HG02642 (cell line): ENCODE data around the gene TM9SF3.

ENCODE experiments used
- ATAC-seq: cut with Tn5 transposase; IDR thresholded peaks from one replicate; pipeline ENCODE4 v1.9.1; 2021; ENCODE audit warnings: mild to moderate bottlenecking; ENCODE audit not compliant: unreplicated experiment, poor library complexity

TM9SF3 gene

DNA sequence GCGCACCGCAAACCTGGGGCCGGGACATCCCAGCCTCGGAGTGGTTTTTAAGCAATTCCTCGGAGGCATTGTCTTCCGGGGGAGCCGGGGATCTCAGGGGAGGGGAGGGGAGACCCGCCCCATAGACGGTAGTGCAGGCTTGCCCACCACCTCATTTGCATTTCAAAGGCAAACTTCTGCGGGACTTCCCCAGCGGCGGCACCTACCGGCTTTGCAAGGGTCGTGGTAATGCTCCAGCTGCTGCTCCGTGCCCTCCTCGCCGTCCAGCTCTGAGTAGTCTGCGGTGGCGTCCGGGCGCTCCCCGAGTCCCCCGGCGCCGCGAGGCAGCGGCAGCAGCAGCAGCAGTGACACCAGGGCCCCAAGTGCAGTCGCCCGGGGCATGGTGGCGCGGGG lies 73.5 kb downstream of the TM9SF3 start:
- ATAC-seq = peak; percentile 51

DNA sequence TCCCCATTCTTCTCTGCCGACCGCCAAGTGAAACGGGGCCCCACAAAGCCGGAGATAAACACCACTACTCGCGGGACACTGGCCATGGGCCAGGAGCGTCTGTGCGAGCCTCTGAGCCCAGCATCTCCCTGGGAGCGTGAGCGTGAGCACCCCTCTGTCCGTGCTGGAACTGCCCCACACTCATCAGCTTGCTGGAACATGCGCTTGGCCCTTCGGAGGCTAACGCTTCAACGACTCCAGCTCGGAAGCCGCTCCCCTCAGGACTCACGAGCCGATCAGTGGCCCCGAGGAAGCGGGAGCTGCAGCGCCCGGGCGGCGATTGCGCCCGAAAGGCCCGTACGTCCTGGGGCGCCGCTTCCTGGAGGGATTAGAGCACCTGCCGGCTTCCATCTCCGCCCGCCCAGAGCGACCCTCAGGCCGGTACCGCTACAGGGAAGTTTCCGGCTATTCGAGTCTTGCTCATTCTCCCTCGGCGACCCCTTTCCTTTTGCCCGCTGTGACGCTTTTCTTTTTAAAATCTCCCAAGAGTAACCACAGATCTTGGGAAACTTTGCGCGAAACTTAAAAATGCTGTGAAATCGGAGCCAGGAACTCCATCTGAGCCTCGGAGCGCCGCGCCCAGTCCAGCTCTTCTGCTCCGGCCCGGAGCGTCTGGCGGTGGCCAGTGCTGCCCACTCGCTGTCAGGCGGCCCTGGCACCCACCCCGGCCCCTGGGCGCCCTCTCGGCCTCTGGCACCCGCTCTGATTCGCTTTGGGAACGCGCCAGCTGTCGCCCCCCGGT lies 74.1 kb downstream of the TM9SF3 start:
- no peak for ATAC-seq

DNA sequence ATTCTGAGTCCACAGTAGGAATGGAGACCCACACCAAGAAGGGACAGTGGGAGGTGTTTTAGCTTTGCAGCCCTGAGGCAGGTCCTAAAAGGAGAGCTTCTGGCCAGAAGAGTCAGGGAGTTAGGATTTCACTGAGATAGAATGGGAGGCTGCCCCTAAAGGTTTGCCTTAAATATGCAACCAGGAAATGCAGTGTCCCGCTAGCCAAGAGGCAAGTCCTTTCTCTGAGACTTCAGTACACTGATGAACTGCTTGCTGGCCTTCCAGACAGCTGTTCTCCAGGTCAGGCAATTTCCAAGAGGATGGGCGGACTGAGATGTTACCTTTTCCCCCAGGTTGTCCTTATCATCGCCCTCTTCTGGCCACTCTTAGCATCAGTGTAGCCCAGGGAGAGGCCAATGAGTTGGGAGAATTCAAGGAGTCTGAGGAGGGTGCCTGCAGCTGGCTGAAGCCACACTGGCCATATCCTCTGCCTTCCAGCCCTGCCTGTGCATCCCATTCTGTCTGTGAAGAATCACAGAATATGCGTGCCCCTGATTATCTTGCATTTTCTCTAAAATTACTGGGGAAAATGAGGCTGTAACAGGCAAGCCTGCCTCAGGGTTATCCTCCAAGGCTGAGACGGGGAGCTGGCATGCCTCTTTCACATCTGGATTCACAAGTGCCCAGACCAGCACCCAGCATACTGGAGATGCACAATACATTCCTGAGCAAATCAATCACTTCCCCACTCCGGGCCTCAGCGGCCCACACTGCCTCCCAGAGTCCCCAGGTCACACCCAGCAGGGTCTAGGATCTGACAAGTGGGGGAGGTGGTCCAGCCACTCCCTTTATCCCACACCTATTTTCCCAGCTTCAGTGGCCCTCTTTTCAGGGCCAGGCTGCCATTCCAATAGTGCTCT lies 75.5 kb downstream of the TM9SF3 start:
- no peak for ATAC-seq

DNA sequence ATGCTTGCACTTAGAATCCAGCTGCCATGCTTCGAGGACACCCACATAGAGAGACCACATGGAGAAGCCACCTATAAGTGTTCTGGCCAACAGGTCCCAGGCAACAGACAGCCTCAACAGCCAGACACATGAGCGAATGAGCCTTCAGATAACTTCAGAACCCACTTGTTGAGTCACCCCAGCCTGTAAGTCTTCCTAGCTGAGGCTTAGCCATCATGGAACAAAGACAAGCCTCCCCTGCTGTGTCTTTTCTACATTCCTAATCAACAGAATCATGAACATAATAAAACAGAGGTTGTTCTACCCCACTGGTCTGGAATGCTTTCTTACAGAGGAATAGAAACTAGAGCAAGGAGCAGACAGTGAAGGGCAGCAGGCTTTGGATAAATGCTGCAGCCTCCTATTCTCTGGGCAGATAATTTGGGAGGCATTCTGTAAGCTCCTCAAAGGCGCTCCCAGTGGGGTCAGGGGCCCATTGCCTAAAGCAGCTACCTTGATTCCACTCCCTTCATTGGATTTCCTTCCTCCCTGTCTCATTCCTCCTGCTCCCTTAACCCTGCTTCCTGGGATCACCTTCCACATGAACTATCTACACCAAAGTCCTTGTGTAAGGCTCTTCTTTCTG lies 77.7 kb downstream of the TM9SF3 start:
- ATAC-seq = no peak

GRCh38 chr10:96507044-96507443 lies 79.8 kb downstream of the TM9SF3 start:
- no peak for ATAC-seq

DNA sequence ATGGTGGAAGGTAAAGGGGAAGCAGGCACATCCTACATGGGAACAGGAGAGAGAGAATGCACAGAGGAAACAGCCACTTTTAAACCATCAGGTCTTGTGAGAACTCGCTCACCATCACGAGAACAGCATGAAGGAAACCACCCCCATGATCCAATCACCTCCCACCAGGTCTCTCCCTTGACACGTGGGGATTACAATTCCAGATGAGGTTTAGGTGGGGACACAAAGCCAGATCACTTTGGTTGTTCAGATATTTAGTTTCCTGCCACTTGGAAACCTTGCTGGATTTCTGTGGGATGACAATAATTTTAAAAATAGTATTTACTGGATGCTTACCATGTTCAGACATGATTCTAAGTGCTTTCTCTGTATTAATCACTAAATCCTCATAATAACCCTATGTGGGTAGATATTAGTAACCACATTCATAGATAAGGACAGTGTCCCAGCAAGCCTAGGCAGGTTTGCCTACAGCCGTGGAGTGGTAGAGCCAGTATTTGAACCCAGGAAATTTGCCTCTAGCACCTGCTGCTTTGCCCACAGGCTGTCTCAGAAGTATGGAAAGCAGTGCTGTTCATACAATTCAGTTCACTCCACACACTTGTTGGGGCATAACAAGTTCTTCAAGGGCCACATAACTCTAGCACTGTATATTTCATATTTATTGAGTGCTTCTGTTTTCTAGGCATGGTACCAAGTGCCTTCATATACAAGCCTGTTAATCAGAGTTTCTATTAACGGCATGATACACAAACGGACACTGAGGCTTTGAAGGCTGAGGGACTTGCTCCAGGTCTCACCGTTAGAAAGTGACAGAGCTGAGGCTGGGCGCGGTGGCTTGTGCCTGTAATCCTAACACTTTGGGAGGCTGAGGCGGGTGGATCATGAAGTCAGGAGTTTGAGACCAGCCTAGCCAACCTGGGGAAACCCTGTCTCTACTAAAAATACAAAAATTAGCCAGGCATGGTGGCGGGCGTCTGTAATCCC lies 81.4 kb downstream of the TM9SF3 start:
- ATAC-seq = no peak

GRCh38 chr10:96502561-96503282 lies 84.1 kb downstream of the TM9SF3 start:
- no peak for ATAC-seq

- ATAC-seq = no peak
These were observed 84.8 kb downstream of the TM9SF3 start for GRCh38 chr10:96501985-96502384.

- no peak for ATAC-seq
These were observed 86.3 kb downstream of the TM9SF3 start for GRCh38 chr10:96500519-96500918.

DNA sequence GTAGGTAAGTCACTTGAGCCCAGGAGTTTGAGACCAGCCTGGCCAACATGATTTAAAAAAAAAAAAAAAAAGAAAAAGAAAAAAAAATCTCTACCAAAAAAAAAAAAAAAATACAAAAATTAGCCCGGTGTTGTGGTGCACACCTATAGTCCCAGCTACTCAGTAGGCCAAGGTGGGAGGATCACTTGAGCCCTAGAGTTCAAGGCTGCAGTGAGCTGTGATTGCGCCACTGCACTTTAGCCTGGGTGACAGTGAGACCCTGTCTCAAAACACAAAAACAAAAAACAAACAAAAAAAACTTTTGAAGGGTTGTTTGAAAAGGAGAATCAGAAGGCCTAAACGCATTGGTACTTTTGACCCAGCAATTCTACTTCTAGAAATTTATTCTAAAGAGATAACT lies 86.8 kb downstream of the TM9SF3 start:
- ATAC-seq = no peak

GRCh38 chr10:96497391-96497790 lies 89.4 kb downstream of the TM9SF3 start:
- ATAC-seq = no peak

- no peak for ATAC-seq
These were observed 90.4 kb downstream of the TM9SF3 start for GRCh38 chr10:96496281-96496925.

- ATAC-seq = no peak
These were observed 91.3 kb downstream of the TM9SF3 start for GRCh38 chr10:96495544-96495943.

DNA sequence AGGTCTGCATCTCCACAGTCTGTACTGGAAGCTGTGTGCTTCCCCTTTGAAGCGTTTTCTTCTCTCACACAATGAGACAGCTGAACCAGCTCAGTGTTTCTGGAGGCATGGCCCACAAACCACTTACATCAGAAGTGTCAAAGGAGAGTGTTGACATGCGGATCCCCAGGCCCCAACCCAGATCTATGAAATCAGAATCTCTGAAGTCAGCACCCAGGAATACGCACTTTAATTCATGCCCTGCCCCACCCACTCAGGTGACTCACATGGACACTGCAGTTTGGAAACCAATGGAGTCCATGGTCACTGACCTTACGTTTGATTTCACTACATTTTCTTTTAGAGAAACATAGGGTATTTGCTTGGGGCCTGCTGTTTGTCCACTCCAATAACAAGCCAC lies 92.1 kb downstream of the TM9SF3 start:
- no peak for ATAC-seq

- no peak for ATAC-seq
These were observed 92.8 kb downstream of the TM9SF3 start for GRCh38 chr10:96493871-96494525.

GRCh38 chr10:96493254-96493653 lies 93.6 kb downstream of the TM9SF3 start:
- ATAC-seq = no peak

GRCh38 chr10:96491303-96491702 lies 95.5 kb downstream of the TM9SF3 start:
- ATAC-seq = no peak
